ENCODE results near the gene ST3GAL2.

Gene ST3GAL2

GRCh38 chr16:70377782-70378181 is 61.1 kb downstream of the ST3GAL2 start:
- Histone ChIP-seq H3K27me3 (no peaks in the 10 kb centered on the region), H3K9me3 (no peaks in the 10 kb centered on the region), H3K4me3 (ENCODE audit: low read depth in 1 of 2, low read length in 1 of 2) (no peak overlapping the region), H3K27ac (no peak overlapping the region), H3K36me3 (peaks cover 24% of the 10 kb centered on the region), H3K4me1 (ENCODE audit: control insufficient read depth in 1 of 2, insufficient read depth in 1 of 2, low read depth in 1 of 2, low read length in 1 of 2) (peaks cover 29 to 30% of the 10 kb centered on the region in 2 experiments)
- TF ChIP-seq, protein P1, sequence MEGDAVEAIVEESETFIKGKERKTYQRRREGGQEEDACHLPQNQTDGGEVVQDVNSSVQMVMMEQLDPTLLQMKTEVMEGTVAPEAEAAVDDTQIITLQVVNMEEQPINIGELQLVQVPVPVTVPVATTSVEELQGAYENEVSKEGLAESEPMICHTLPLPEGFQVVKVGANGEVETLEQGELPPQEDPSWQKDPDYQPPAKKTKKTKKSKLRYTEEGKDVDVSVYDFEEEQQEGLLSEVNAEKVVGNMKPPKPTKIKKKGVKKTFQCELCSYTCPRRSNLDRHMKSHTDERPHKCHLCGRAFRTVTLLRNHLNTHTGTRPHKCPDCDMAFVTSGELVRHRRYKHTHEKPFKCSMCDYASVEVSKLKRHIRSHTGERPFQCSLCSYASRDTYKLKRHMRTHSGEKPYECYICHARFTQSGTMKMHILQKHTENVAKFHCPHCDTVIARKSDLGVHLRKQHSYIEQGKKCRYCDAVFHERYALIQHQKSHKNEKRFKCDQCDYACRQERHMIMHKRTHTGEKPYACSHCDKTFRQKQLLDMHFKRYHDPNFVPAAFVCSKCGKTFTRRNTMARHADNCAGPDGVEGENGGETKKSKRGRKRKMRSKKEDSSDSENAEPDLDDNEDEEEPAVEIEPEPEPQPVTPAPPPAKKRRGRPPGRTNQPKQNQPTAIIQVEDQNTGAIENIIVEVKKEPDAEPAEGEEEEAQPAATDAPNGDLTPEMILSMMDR (IDR thresholded peaks at IDR 0.05) = no peak

GRCh38 chr16:70375636-70376611 is 63.0 kb downstream of the ST3GAL2 start:
- Histone ChIP-seq H3K4me1 (ENCODE audit: control insufficient read depth in 1 of 2, insufficient read depth in 1 of 2, low read depth in 1 of 2, low read length in 1 of 2) (peaks cover 17 to 19% of the 10 kb centered on the region in 2 experiments), H3K36me3 (peaks cover 18% of the 10 kb centered on the region), H3K4me3 (ENCODE audit: low read depth in 1 of 2, low read length in 1 of 2) (no peak overlapping the region), H3K27ac (no peak overlapping the region), H3K27me3 (no peaks in the 10 kb centered on the region), H3K9me3 (no peaks in the 10 kb centered on the region)
- TF ChIP-seq, protein P1 (IDR thresholded peaks at IDR 0.05) = no peak

DNA sequence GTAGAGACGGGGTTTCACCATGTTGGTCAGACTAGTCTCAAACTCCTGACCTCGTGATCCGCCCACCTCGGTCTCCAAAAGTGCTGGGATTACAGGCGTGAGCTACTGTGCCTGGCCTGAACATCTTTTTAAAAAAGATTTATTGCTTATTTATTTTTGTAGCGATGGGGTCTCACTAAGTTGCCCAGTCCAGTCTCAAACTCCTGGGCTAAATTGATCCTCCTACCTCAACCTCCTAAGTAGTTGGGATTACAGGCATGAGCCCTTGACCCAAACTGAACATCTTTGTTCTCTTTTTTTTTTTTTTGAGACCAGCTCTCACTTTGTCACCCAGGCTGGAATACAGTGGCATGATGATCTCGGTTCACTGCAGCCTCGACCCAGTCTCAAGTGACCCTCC is 64.7 kb downstream of the ST3GAL2 start:
- H3K9me3 ChIP-seq = no peaks in the 10 kb centered on the region
- H3K27me3 ChIP-seq = no peaks in the 10 kb centered on the region
- H3K4me1 ChIP-seq (ENCODE audit: control insufficient read depth in 1 of 2, insufficient read depth in 1 of 2, low read depth in 1 of 2, low read length in 1 of 2) = peaks cover under 1 to 3% of the 10 kb centered on the region in 2 experiments
- H3K36me3 ChIP-seq = peaks cover 18% of the 10 kb centered on the region
- no peak overlapping the region for H3K4me3 ChIP-seq (ENCODE audit: low read depth in 1 of 2, low read length in 1 of 2)
- TF ChIP-seq, protein P1 (IDR thresholded peaks at IDR 0.05) = no peak
- H3K27ac ChIP-seq = no peak overlapping the region

GRCh38 chr16:70372921-70373728 is 65.8 kb downstream of the ST3GAL2 start:
- Histone ChIP-seq H3K9me3 (no peaks in the 10 kb centered on the region), H3K36me3 (peaks cover 15% of the 10 kb centered on the region), H3K27ac (no peak overlapping the region), H3K27me3 (no peaks in the 10 kb centered on the region), H3K4me3 (ENCODE audit: low read depth in 1 of 2, low read length in 1 of 2) (no peak overlapping the region), H3K4me1 (ENCODE audit: control insufficient read depth in 1 of 2, insufficient read depth in 1 of 2, low read depth in 1 of 2, low read length in 1 of 2) (no peaks in the 10 kb centered on the region)
- TF ChIP-seq, protein P1 (IDR thresholded peaks at IDR 0.05) = no peak

DNA sequence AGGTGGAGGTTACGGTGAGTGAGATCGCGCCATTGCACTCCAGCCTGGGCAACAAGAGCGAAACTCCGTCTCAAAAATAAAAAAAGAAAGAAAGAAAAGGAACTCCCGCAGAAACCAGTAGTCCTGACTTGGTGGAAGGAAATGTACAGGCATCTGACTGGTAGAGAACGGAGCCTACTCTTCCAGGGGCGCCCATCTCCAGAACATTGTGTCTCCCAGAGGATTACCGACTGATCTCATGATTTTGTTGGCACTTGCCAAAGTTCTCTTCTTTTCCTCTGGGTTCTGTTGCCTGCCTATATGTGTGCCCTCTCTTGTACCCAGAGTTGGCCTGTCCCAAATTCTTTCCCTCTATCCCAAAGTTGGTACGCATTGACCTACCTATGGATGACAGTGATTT is 68.0 kb downstream of the ST3GAL2 start:
- Histone ChIP-seq H3K4me1 (ENCODE audit: control insufficient read depth in 1 of 2, insufficient read depth in 1 of 2, low read depth in 1 of 2, low read length in 1 of 2) (no peaks in the 10 kb centered on the region), H3K27ac (no peak overlapping the region), H3K9me3 (no peaks in the 10 kb centered on the region), H3K4me3 (ENCODE audit: low read depth in 1 of 2, low read length in 1 of 2) (no peak overlapping the region), H3K27me3 (no peaks in the 10 kb centered on the region), H3K36me3 (peaks cover 24% of the 10 kb centered on the region)
- TF ChIP-seq, protein P1 (IDR thresholded peaks at IDR 0.05) = no peak
